Mucosa of rectum (tissue), 2 donors: ENCODE results near the gene MDK.

Experiments
- H3K27ac ChIP-seq, 2 donors: one replicate each; pipeline ENCODE4 v1.7.0; 2013; ENCODE audit warnings: inconsistent platforms in 2 of 2, low read depth in 2 of 2, low read length in 2 of 2
- H3K27me3 ChIP-seq, 2 donors: one replicate each; pipeline ENCODE4 v1.7.0; 2013; ENCODE audit warnings: low read length in 2 of 2; ENCODE audit not compliant: control insufficient read depth in 2 of 2, insufficient read depth in 2 of 2
- H3K36me3 ChIP-seq, 2 donors: one replicate each; pipeline ENCODE4 v1.7.0; 2013; ENCODE audit warnings: low read length in 2 of 2; ENCODE audit not compliant: control insufficient read depth in 2 of 2, insufficient read depth in 2 of 2
- H3K4me1 ChIP-seq, 2 donors: one replicate each; pipeline ENCODE4 v1.7.0; 2013; ENCODE audit warnings: low read length in 2 of 2, mild to moderate bottlenecking in 1 of 2; ENCODE audit not compliant: control insufficient read depth in 2 of 2, insufficient read depth in 2 of 2
- H3K4me3 ChIP-seq, 2 donors: one replicate each; pipeline ENCODE4 v1.7.0; 2013; ENCODE audit warnings: low read length in 2 of 2
- H3K9ac ChIP-seq, 2 donors: one replicate each; pipeline ENCODE4 v1.7.0; 2013; ENCODE audit warnings: low read length in 2 of 2, low read depth in 1 of 2, mild to moderate bottlenecking in 1 of 2
- H3K9me3 ChIP-seq, 2 donors: one replicate each; pipeline ENCODE4 v1.7.0; 2013; ENCODE audit warnings: low read length in 2 of 2; ENCODE audit not compliant: control insufficient read depth in 2 of 2
- donor health status: healthy.
- donor health status: Normal muscosa, but diverticular disease.

The MDK gene

GRCh38 chr11:46417711-46418110 is 36.2 kb downstream of the MDK start:
- H3K27ac ChIP-seq, result no peak overlapping the region
- no peaks in the 10 kb centered on the region for H3K27me3 ChIP-seq
- peaks cover 43 to 49% of the 10 kb centered on the region in 2 donors for H3K36me3 ChIP-seq

GRCh38 chr11:46418751-46419150 is 37.3 kb downstream of the MDK start:
- Histone ChIP-seq H3K36me3 (peaks cover 43 to 47% of the 10 kb centered on the region in 2 donors), H3K9me3 (no peaks in the 10 kb centered on the region), H3K27me3 (no peaks in the 10 kb centered on the region), H3K9ac (no peak overlapping the region), H3K4me3 (no peak overlapping the region), H3K4me1 (peaks cover 2 to 4% of the 10 kb centered on the region in 2 donors), H3K27ac (no peak overlapping the region)

More at GRCh38 chr11:46417711-46418110, 36.2 kb downstream of the MDK start:
- Histone ChIP-seq H3K9me3 (no peaks in the 10 kb centered on the region), H3K4me3 (no peak overlapping the region), H3K9ac (no peak overlapping the region), H3K4me1 (peaks cover under 1 to 2% of the 10 kb centered on the region in 2 donors)

DNA sequence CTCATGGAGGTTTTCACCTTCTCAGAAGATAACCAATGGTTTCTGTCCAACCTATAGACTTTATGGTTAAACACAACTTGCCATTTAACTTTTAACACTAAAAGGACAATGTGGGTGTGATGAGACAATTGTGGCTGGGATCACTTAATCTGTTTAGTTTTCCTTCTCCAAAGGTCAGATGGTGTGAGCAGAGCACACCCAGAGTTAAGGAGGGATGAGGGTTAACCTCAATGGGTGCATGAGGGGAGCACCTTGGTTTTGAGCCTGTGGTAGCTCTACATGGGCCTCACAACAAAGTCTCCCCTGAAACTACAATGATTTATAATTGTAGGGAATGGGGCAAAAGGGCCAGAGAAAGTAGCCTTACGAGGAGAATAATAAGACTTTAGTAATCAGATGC is 39.0 kb downstream of the MDK start:
- H3K27me3 ChIP-seq, result no peaks in the 10 kb centered on the region
- no peak overlapping the region for H3K9ac ChIP-seq
- H3K4me3 ChIP-seq, result no peak overlapping the region
- no peak overlapping the region for H3K27ac ChIP-seq
- peaks cover 30 to 33% of the 10 kb centered on the region in 2 donors for H3K36me3 ChIP-seq
- peaks cover 0 to 4% of the 10 kb centered on the region in 2 donors for H3K4me1 ChIP-seq
- no peaks in the 10 kb centered on the region for H3K9me3 ChIP-seq

DNA sequence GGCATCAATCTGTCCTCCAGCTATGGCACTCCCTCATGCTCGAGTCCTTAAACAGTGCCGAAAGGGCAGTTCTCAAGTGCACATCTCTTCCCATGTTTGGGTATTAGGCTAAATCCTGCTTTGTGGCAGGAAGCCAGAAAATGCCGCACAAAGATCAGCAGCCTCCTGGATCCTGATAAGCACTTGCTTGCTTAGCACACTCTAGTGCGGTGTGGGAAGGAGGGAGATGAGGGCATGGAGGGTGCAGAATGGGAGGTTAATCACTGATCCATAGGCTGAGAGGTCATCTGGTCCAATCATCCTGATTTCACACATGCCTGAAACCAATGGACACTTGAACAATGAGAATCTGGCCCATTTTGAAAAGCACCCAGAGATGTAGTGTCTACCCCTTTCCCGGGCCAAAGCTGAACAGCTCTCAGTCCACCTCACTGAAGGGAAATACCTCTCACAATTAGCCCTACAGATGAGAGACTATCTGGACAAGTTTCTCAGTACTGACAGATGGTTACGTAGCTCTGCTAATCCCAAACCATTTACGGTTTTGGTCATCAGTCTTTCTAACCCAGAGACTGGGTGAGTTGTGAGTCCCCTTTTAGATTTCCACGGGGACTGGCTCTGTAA is 39.9 kb downstream of the MDK start:
- Histone ChIP-seq H3K36me3 (peaks cover 25% of the 10 kb centered on the region in 2 donors), H3K27ac (no peak overlapping the region), H3K4me3 (no peak overlapping the region), H3K27me3 (no peaks in the 10 kb centered on the region), H3K9me3 (no peaks in the 10 kb centered on the region), H3K9ac (no peak overlapping the region), H3K4me1 (peaks cover 0 to 4% of the 10 kb centered on the region in 2 donors)

- no peak overlapping the region for H3K9ac ChIP-seq
- H3K36me3 ChIP-seq, result peaks cover 19% of the 10 kb centered on the region in 2 donors
- H3K9me3 ChIP-seq, result no peaks in the 10 kb centered on the region
- no peak overlapping the region for H3K4me3 ChIP-seq
- H3K4me1 ChIP-seq, result peaks cover 0 to 4% of the 10 kb centered on the region in 2 donors
- H3K27me3 ChIP-seq, result no peaks in the 10 kb centered on the region
- H3K27ac ChIP-seq, result no peak overlapping the region
Observed at GRCh38 chr11:46422588-46422987, 41.1 kb downstream of the MDK start.

DNA sequence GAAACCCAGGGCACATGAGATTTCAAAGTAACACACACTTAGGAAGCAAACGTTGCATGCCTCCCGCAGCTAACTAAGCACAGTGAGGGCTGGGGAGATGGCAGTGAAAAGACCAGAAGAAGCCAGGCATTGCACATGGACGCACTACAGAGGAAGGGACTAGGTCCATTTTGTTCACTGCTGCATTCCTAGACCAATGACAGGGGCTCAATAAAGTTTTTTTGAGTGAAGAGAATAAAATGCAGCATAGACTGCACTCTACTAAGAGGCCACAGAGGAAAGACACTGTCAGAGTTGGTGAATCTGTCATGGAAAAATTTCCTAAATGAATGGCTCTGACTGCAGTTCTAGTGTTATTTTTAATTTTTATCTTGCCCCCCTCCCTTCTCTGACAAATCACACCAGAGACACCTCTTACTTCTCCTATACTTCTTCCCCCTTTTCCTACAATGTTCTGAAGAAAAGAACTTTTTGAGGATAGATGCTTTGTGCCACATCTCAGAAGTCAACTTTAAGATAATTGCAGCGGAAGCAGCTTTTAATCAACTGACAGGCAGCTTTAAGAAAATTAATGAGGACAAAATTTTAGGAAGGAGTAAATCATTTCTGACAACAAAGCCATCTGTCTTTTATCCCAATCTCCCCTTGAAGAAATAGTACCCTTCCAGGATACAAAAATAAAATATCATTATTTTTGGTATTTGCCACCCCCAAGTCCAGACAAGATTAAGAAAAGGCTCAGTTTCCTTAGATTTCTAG is 44.9 kb downstream of the MDK start:
- peaks cover 0 to 4% of the 10 kb centered on the region in 2 donors for H3K4me1 ChIP-seq
- H3K9me3 ChIP-seq, result no peaks in the 10 kb centered on the region
- no peak overlapping the region for H3K9ac ChIP-seq
- no peak overlapping the region for H3K27ac ChIP-seq
- H3K27me3 ChIP-seq, result no peaks in the 10 kb centered on the region
- peaks cover 19 to 22% of the 10 kb centered on the region in 2 donors for H3K36me3 ChIP-seq
- H3K4me3 ChIP-seq, result no peak overlapping the region

DNA sequence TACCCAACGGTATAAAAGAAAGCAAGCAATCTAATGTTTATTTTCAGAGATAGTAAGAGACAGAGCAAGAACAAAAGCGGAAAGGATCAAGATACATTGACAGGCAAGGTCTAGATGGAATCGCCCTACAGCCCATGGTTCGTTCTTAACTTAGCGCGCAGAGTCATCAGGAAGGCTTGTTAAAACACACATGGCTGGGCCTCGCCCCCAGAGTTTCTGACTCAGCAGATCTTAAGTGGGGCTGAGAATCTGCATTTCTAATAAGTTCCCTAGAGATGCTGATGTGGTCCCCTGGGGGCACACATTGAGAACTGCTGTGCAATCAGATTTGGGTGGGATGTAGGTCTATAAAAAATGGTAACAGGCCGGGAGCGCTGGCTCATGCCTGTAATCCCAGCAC is 45.9 kb downstream of the MDK start:
- Histone ChIP-seq H3K4me1 (peaks cover 0 to 4% of the 10 kb centered on the region in 2 donors), H3K36me3 (peaks cover 17% of the 10 kb centered on the region in 2 donors), H3K9ac (no peak overlapping the region), H3K27me3 (no peaks in the 10 kb centered on the region), H3K4me3 (no peak overlapping the region), H3K27ac (no peak overlapping the region), H3K9me3 (no peaks in the 10 kb centered on the region)

- Histone ChIP-seq H3K4me1 (no peaks in the 10 kb centered on the region), H3K4me3 (no peak overlapping the region), H3K36me3 (peaks cover 27 to 35% of the 10 kb centered on the region in 2 donors), H3K27ac (no peak overlapping the region), H3K27me3 (no peaks in the 10 kb centered on the region), H3K9ac (no peak overlapping the region), H3K9me3 (no peaks in the 10 kb centered on the region)
Observed at GRCh38 chr11:46429717-46430116, 48.2 kb downstream of the MDK start.

DNA sequence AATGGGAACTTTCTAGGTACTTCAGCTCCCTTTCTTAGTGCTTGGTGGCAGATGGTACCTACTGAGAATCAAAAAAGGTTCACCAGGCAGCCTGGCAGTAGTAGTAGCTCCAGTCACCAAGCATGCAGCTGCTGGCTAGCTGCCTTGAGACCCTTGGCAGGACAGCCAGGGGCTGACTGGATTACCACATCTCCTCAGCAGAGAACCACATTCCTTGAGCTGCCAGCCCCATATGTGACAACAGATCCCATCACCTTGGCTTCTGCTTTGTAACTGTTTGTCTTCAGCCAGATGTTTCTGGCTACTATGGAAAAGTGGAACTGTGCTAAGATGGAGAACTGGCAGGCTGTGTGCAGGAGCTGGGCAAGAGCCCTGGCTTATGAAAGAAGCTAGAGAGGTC is 49.7 kb downstream of the MDK start:
- H3K9ac ChIP-seq, result no peak overlapping the region
- H3K36me3 ChIP-seq, result peaks cover 33 to 37% of the 10 kb centered on the region in 2 donors
- no peaks in the 10 kb centered on the region for H3K27me3 ChIP-seq
- H3K4me1 ChIP-seq, result no peaks in the 10 kb centered on the region
- H3K27ac ChIP-seq, result no peak overlapping the region
- no peak overlapping the region for H3K4me3 ChIP-seq
- H3K9me3 ChIP-seq, result no peaks in the 10 kb centered on the region
